ENCODE measurements around the gene ESYT3.

- no peak for TF ChIP-seq CTCF (IDR thresholded peaks at IDR 0.05 in 4 of 5, conservative IDR thresholded peaks at IDR 0.05 in 1 of 5)
- TF ChIP-seq POLR2A (IDR thresholded peaks at IDR 0.05) = no peak
Measured at GRCh38 chr3:138395865-138396751, 38.3 kb upstream of the ESYT3 start.

Measured in gastrocnemius medialis (tissue), 4 donors.